H9 (cell line): ENCODE measurements around the gene MRTFA. TPM values are rescaled to one million over a fixed set of nuclear protein-coding genes. Genes with fewer than 3 reads are reported as not detected.
A peak's percentile ranks its signal among the peaks of the same experiment; 100 is the strongest.

Experiments used
- DNase-seq: peaks from one replicate; pipeline ENCODE4 v3.0.0-alpha.2; 2017
- H2AFZ ChIP-seq: one replicate; pipeline ENCODE4 v1.6.1; 2013; ENCODE audit warnings: mild to moderate bottlenecking, low read length, control low read depth, moderate library complexity
- H2AK5ac ChIP-seq: 2 replicates; pipeline ENCODE4 v1.6.1; 2013; ENCODE audit warnings: low read length, control low read depth, mixed read lengths; ENCODE audit not compliant: insufficient read length
- H2BK120ac ChIP-seq: one replicate; pipeline ENCODE4 v1.6.1; 2013; ENCODE audit warnings: low read depth, mild to moderate bottlenecking, low read length, control low read depth, inconsistent platforms; ENCODE audit not compliant: poor library complexity, severe bottlenecking
- H2BK12ac ChIP-seq: 2 replicates; pipeline ENCODE4 v1.6.1; 2013; ENCODE audit warnings: low read length, control low read depth, mixed read lengths, low read depth; ENCODE audit not compliant: insufficient read length
- H2BK15ac ChIP-seq: 2 replicates; pipeline ENCODE4 v1.6.1; 2013; ENCODE audit warnings: low read depth, low read length, control low read depth
- H2BK20ac ChIP-seq: one replicate; pipeline ENCODE4 v1.6.1; 2013; ENCODE audit warnings: low read depth, mild to moderate bottlenecking, low read length, control low read depth, inconsistent platforms; ENCODE audit not compliant: poor library complexity, severe bottlenecking
- H2BK5ac ChIP-seq: 2 replicates; pipeline ENCODE4 v1.6.1; 2013; ENCODE audit warnings: low read length, control low read depth, mixed read lengths; ENCODE audit not compliant: insufficient read length
- H3K14ac ChIP-seq: 2 replicates; pipeline ENCODE4 v1.6.1; 2013; ENCODE audit warnings: low read length, control low read depth; ENCODE audit not compliant: insufficient read depth
- H3K18ac ChIP-seq: 2 replicates; pipeline ENCODE4 v1.6.1; 2013; ENCODE audit warnings: low read depth, mild to moderate bottlenecking, mixed read lengths, low read length, control low read depth; ENCODE audit not compliant: insufficient read length
- H3K23ac ChIP-seq: 2 replicates; pipeline ENCODE4 v1.6.1; 2013; ENCODE audit warnings: low read length, control low read depth, mixed read lengths, low read depth; ENCODE audit not compliant: insufficient read length
- H3K23me2 ChIP-seq: 2 replicates; pipeline ENCODE4 v1.6.1; 2013; ENCODE audit warnings: low read depth, mild to moderate bottlenecking, mixed read lengths, low read length, control low read depth; ENCODE audit not compliant: insufficient read length, poor library complexity, severe bottlenecking
- H3K27ac ChIP-seq: 2 replicates; pipeline ENCODE4 v1.5.1; 2013; ENCODE audit warnings: low read length, control low read depth, mixed read lengths, low read depth; ENCODE audit not compliant: insufficient read length
- H3K27me3 ChIP-seq: 2 replicates; pipeline ENCODE4 v1.6.1; 2013; ENCODE audit warnings: low read length, control low read depth, inconsistent platforms; ENCODE audit not compliant: insufficient read depth
- H3K4ac ChIP-seq: 2 replicates; pipeline ENCODE4 v1.6.1; 2013; ENCODE audit warnings: low read depth, mild to moderate bottlenecking, control low read depth, inconsistent platforms, low read length, moderate library complexity
- H3K4me1 ChIP-seq: 2 replicates; pipeline ENCODE4 v1.6.1; 2013; ENCODE audit warnings: low read length, control low read depth, inconsistent platforms; ENCODE audit not compliant: insufficient read depth
- H3K4me2 ChIP-seq: 2 replicates; pipeline ENCODE4 v1.6.1; 2013; ENCODE audit warnings: low read length, control low read depth, mixed read lengths; ENCODE audit not compliant: insufficient read length, insufficient read depth
- H3K56ac ChIP-seq: 2 replicates; pipeline ENCODE4 v1.6.1; 2013; ENCODE audit warnings: low read depth, mild to moderate bottlenecking, mixed read lengths, low read length, control low read depth; ENCODE audit not compliant: insufficient read length
- H3K79me1 ChIP-seq: 2 replicates; pipeline ENCODE4 v1.6.1; 2013; ENCODE audit warnings: low read depth, mild to moderate bottlenecking, moderate library complexity, low read length, control low read depth, inconsistent platforms; ENCODE audit not compliant: insufficient read depth, poor library complexity, severe bottlenecking
- H3K79me2 ChIP-seq: 2 replicates; pipeline ENCODE4 v1.6.1; 2013; ENCODE audit warnings: low read length, control low read depth, inconsistent platforms; ENCODE audit not compliant: insufficient read depth
- H3K9ac ChIP-seq: 2 replicates; pipeline ENCODE4 v1.6.1; 2013; ENCODE audit warnings: low read length, control low read depth, mixed read lengths; ENCODE audit not compliant: insufficient read length; ENCODE audit errors: extremely low read depth
- H3K9me3 ChIP-seq: one replicate; pipeline ENCODE4 v1.6.1; 2013; ENCODE audit warnings: low read depth, low read length, inconsistent platforms; ENCODE audit not compliant: control insufficient read depth
- H3T11ph ChIP-seq: one replicate; pipeline ENCODE4 v1.6.1; 2013; ENCODE audit warnings: mild to moderate bottlenecking, low read length, control low read depth, inconsistent platforms
- H4K20me1 ChIP-seq: one replicate; pipeline ENCODE4 v1.6.1; 2013; ENCODE audit not compliant: control insufficient read depth, insufficient read length, insufficient read depth
- H4K5ac ChIP-seq: 2 replicates; pipeline ENCODE4 v1.6.1; 2013; ENCODE audit warnings: low read depth, mild to moderate bottlenecking, mixed read lengths, low read length, control low read depth; ENCODE audit not compliant: insufficient read length
- H4K8ac ChIP-seq: replicated peaks from 2 replicates; pipeline ENCODE4 v1.6.1; 2013; ENCODE audit warnings: low read length, control low read depth, mixed read lengths, low read depth; ENCODE audit not compliant: insufficient read length
- H4K91ac ChIP-seq: 2 replicates; pipeline ENCODE4 v1.6.1; 2013; ENCODE audit warnings: low read depth, mild to moderate bottlenecking, moderate library complexity, mixed read lengths, low read length, control low read depth; ENCODE audit not compliant: insufficient read length
- H3K27ac Mint-ChIP-seq, 3 experiments: 2 replicates in 2 of 3; 3 replicates in 1 of 3; pipeline ENCODE4 v1.8.0; 2020 to 2021; ENCODE audit warnings: mixed read lengths in 3 of 3, mild to moderate bottlenecking in 1 of 3, moderate library complexity in 1 of 3
- H3K27me3 Mint-ChIP-seq: 2 replicates; pipeline ENCODE4 v1.8.0; 2021; ENCODE audit warnings: low read depth, mild to moderate bottlenecking, moderate library complexity, mixed read lengths
- H3K36me3 Mint-ChIP-seq, 3 experiments: 2 replicates in 2 of 3; 3 replicates in 1 of 3; pipeline ENCODE4 v1.8.0; 2020 to 2021; ENCODE audit warnings: low read depth in 3 of 3, mixed read lengths in 3 of 3; ENCODE audit not compliant: insufficient read depth in 1 of 3
- H3K4me1 Mint-ChIP-seq, 2 experiments: 2 replicates each; pipeline ENCODE4 v1.8.0; 2020; ENCODE audit warnings: mixed read lengths in 2 of 2
- H3K4me3 Mint-ChIP-seq, 2 experiments: 2 replicates in 1 of 2; 3 replicates in 1 of 2; pipeline ENCODE4 v1.8.0; 2020 to 2021; ENCODE audit warnings: mild to moderate bottlenecking in 2 of 2, mixed read lengths in 2 of 2, moderate library complexity in 1 of 2
- H3K9me3 Mint-ChIP-seq, 2 experiments: 2 replicates in 1 of 2; 3 replicates in 1 of 2; pipeline ENCODE4 v1.8.0; 2020; ENCODE audit warnings: mild to moderate bottlenecking in 2 of 2, mixed read lengths in 2 of 2, moderate library complexity in 1 of 2
- WGBS: extraction: QIAGEN DNeasy Blood & Tissue Kit; methylation state at CpG from one replicate; pipeline ENCODE4 v1.1.7; 2013; ENCODE audit warnings: missing lambda C conversion rate, low lambda C conversion rate, mixed read lengths; ENCODE audit not compliant: insufficient read length; ENCODE audit errors: extremely low coverage; 5-methylcytosine and 5-hydroxymethylcytosine counted together
- total RNA-seq: library from RNA; stranded (reverse); gene quantifications from 2 replicates; pipeline ENCODE4 v1.2.1, GENCODE V29; 2021
- TF ChIP-seq, protein P1 (sequence below): fragments of 200-600 bp; sonication (generic); conservative IDR thresholded peaks from 3 replicates; pipeline ENCODE4 v1.8.0; 2021; ENCODE audit warnings: antibody characterized with exemption, mild to moderate bottlenecking

The MRTFA gene
- total RNA-seq, 1 experiment from 2014 or later = 38.1 TPM

DNA sequence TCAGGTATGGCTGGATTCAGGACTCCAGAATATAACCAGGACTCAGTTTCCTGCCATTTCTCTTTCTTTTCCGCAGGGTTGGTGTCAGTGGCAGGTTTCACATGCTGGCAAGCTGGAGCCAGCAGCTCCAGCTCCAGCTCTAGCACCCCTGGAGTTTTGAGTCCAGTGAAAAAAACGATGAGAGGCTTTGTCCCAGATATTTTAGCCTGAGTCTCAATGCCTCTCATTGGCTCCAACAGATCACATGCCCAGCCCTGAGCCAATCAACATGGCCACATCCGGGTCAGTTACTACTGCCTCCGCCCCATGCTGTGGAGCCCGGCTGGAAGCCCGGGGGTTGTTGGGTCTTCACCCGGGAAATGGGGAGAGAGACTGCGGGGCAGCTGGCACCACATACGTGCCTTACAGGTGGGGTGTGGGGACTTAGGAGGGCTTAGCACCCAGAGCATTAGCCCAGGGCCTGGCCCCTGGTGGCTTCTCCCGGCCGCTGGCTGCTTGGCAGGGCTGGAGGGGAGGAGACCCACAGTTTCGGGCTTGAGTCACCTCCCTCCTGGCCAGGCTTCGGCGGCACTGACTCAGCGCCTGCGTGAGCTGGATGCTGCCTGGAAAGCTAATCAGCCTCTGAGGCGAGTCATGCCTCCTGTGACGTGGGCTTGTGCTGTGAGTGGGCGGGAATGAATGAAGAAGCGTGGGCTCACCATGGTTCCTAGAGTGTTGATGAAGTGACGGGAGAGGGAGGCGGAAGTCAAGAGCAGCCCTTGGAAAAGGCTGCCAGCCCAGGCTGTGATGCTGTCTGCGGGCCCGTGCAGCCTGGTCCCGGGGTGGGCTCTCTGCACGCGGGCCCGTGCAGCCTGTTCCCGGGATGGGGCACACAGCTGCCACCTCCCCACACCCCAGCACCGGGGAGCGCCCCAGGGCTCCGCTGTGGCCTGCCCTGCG is 15.3 kb upstream of the MRTFA start:
- H3K18ac ChIP-seq = peak overlapping the region; percentile 54
- H3K79me2 ChIP-seq = no peaks in the 10 kb centered on the region
- no peak overlapping the region for H4K8ac ChIP-seq
- no peak overlapping the region for H2BK20ac ChIP-seq
- H3K56ac ChIP-seq = no peak overlapping the region
- no peak overlapping the region for H3T11ph ChIP-seq
- H3K4me3 Mint-ChIP-seq = peak overlapping the region in 1 of 2 experiments; percentile 70; a peak in 2 of 5 replicates
- H3K79me1 ChIP-seq = no peaks in the 10 kb centered on the region
- H2BK15ac ChIP-seq = no peak overlapping the region
- H3K9me3 Mint-ChIP-seq = no peaks in the 10 kb centered on the region
- H2BK12ac ChIP-seq = no peak overlapping the region
- H3K4me1 ChIP-seq = peaks cover 3% of the 10 kb centered on the region
- H3K23me2 ChIP-seq = peaks cover 5% of the 10 kb centered on the region
- H3K4me2 ChIP-seq = no peak overlapping the region
- H3K27me3 Mint-ChIP-seq = no peaks in the 10 kb centered on the region
- H3K36me3 Mint-ChIP-seq = no peaks in the 10 kb centered on the region
- TF ChIP-seq, protein P1, sequence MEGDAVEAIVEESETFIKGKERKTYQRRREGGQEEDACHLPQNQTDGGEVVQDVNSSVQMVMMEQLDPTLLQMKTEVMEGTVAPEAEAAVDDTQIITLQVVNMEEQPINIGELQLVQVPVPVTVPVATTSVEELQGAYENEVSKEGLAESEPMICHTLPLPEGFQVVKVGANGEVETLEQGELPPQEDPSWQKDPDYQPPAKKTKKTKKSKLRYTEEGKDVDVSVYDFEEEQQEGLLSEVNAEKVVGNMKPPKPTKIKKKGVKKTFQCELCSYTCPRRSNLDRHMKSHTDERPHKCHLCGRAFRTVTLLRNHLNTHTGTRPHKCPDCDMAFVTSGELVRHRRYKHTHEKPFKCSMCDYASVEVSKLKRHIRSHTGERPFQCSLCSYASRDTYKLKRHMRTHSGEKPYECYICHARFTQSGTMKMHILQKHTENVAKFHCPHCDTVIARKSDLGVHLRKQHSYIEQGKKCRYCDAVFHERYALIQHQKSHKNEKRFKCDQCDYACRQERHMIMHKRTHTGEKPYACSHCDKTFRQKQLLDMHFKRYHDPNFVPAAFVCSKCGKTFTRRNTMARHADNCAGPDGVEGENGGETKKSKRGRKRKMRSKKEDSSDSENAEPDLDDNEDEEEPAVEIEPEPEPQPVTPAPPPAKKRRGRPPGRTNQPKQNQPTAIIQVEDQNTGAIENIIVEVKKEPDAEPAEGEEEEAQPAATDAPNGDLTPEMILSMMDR = no peak
- peak overlapping the region; percentile 20 for H4K91ac ChIP-seq
- H2BK5ac ChIP-seq = no peak overlapping the region
- no peak overlapping the region for H2AFZ ChIP-seq
- DNase-seq = peak; percentile 86
- H4K20me1 ChIP-seq = peaks cover 3% of the 10 kb centered on the region
- WGBS = no CpG with 5 or more reads among the region's 33 CpGs
- H4K5ac ChIP-seq = no peak overlapping the region
- H3K27ac Mint-ChIP-seq = peak overlapping the region; percentile 68 to 98 (median 87); a peak in 5 of 7 replicates
- no peaks in the 10 kb centered on the region; the same call in 1 of the 2 replicates for H3K27me3 ChIP-seq
- no peak overlapping the region for H3K9ac ChIP-seq
- no peak overlapping the region; the same call in 1 of the 2 replicates for H3K14ac ChIP-seq
- no peak overlapping the region for H2AK5ac ChIP-seq
- H3K4ac ChIP-seq = no peak overlapping the region
- H3K4me1 Mint-ChIP-seq = peaks cover 12 to 19% of the 10 kb centered on the region in 2 experiments
- H2BK120ac ChIP-seq = no peak overlapping the region
- no peak overlapping the region for H3K27ac ChIP-seq
- H3K9me3 ChIP-seq = no peaks in the 10 kb centered on the region
- H3K23ac ChIP-seq = no peak overlapping the region
